ENCODE data around the gene SLC13A4.
"Not testable (repeated sequence)": the region's sequence is repeated elsewhere in the genome, so short reads cannot be mapped to it uniquely, and the experiment has no call there.

Gene SLC13A4

GRCh38 chr7:135748770-135749169 lies 20.8 kb upstream of the SLC13A4 start, which contains the start of gene FAM180A:
Gene FAM180A, minus strand, starts transcription at chr7:135748813. Its CDS starts 233 bp downstream, at chr7:135748580.
- peak; percentile 90 for DNase-seq

GRCh38 chr7:135747366-135747765 lies 19.4 kb upstream of the SLC13A4 start:
- DNase-seq, result no peak

GRCh38 chr7:135745703-135746312 lies 17.8 kb upstream of the SLC13A4 start:
- peak; percentile 99 for DNase-seq

- peak; percentile 91 for DNase-seq
Measured at GRCh38 chr7:135744938-135745702, 17.1 kb upstream of the SLC13A4 start.

- DNase-seq, result no peak
Measured at GRCh38 chr7:135743907-135744731, 16.1 kb upstream of the SLC13A4 start.

- DNase-seq, result peak; percentile 40
Measured at GRCh38 chr7:135742371-135742770, 14.4 kb upstream of the SLC13A4 start.

- DNase-seq, result no peak
Measured at GRCh38 chr7:135741905-135742304, 13.9 kb upstream of the SLC13A4 start.

- no peak for DNase-seq
Measured at GRCh38 chr7:135740889-135741288, 12.9 kb upstream of the SLC13A4 start.

- DNase-seq, result not testable (repeated sequence)
Measured at GRCh38 chr7:135737306-135737647, 9.3 kb upstream of the SLC13A4 start.

- no peak for DNase-seq
Measured at GRCh38 chr7:135736586-135737305, 8.8 kb upstream of the SLC13A4 start.

- DNase-seq, result no peak
Measured at GRCh38 chr7:135734343-135734689, 6.3 kb upstream of the SLC13A4 start.

- DNase-seq, result no peak
Measured at GRCh38 chr7:135733603-135734342, 5.8 kb upstream of the SLC13A4 start.

- no peak for DNase-seq
Measured at GRCh38 chr7:135731131-135731530, 3.1 kb upstream of the SLC13A4 start.

- DNase-seq, result no peak
Measured at GRCh38 chr7:135729230-135729629, 1.2 kb upstream of the SLC13A4 start.

GRCh38 chr7:135726911-135727673 lies 894 bp downstream of the SLC13A4 start:
- DNase-seq, result no peak

GRCh38 chr7:135726276-135726788 lies 1.7 kb downstream of the SLC13A4 start:
- DNase-seq, result no peak

GRCh38 chr7:135723411-135723810 lies 4.6 kb downstream of the SLC13A4 start:
- no peak for DNase-seq

GRCh38 chr7:135721198-135721820 lies 6.7 kb downstream of the SLC13A4 start:
- DNase-seq, result no peak

GRCh38 chr7:135719688-135720087 lies 8.3 kb downstream of the SLC13A4 start:
- no peak for DNase-seq

- DNase-seq, result no peak
Measured at GRCh38 chr7:135718794-135719437, 9.1 kb downstream of the SLC13A4 start.
